ENCODE measurements around the gene GGCT.

GGCT gene

DNA sequence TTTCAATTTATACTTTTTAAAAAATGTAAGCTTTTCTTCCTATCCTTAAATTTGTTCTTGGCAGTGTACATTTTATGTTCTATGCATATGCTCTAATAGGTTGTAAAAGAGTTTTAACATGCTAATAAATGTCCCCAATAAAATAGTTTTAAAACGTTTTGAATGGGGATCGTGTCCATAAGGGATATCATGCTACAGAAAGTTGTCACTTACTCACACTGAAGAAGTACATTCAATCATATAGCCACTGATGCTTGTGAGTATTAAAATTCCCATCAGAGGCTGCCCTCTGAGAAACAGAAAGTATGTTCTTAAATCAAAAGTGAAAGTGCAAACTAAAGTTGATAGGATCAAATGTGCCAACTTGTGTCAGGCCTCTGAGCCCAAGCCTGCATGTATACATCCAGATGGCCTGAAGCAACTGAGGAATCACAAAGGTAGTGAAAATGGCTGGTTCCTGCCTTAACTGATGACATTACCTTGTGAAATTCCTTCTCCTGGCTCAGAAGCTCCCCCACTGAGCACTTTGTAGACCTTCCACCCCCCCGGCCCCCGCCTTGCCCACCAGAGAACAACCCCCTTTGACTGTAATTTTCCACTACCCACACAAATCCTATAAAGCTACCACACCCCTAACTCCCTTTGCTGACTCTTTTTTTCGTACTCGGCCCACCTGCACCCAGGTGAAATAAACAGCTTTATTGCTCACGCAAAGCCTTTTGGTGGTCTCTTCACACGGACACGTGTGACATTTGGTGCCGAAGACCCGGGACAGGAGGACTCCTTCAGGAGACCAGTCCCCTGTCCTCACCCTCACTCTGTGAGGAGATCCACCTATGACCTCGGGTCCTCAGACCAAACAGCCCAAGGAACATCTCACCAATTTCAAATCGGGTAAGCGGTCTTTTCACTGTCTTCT is 25.2 kb downstream of the GGCT start:
- in situ Hi-C loops (cut with HindIII; ENCODE audit: low sequenced_read_pairs), result no loop called here

DNA sequence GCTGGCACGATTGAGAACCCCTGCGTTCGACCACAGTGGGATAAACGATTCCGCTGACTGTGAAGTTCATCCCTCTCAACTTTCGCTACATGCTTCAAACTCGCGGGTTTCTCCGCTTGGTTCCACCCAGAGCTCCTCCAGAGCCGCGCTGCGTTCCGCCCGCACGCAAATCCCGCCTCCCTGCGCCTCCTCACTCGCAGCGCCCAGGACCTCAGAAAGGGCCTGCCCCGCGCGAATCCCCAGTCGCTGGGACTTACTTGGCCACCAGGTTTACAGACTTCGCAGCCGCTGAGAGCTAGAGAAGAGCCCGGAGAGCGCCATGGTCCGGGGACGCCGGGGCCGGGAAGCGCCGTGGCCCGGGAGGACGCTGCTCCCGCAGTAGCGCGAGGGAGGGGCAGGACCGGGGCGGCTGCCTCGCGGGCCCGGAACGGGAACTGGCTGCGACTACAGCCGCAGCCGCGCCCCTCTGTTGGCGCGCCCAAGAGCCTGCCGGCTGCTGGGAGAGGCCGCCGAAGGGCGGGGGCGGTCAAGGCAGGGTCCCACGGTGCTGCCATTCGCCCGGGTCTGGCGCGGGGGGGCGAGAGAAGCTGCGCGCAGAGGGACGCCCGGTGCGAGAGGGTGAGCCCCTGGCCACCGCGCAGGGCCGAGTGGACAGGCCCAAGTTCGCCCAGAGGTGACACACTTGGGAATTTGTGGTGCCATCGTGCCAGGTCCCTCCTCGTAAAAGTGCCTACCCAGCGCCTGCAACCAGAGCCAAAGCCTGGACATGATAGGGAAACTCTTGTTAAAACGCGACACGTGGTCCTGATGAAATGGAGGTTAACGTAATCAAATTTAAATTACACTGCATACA is 26.1 kb downstream of the GGCT start, which contains the start of gene NOD1:
NOD1 (minus strand) TSS at position 436 of the 853 bp plus-strand sequence. CDS start 21,863 bp downstream, outside the sequence.
- in situ Hi-C loops (cut with HindIII; ENCODE audit: low sequenced_read_pairs), result no loop called here

DNA sequence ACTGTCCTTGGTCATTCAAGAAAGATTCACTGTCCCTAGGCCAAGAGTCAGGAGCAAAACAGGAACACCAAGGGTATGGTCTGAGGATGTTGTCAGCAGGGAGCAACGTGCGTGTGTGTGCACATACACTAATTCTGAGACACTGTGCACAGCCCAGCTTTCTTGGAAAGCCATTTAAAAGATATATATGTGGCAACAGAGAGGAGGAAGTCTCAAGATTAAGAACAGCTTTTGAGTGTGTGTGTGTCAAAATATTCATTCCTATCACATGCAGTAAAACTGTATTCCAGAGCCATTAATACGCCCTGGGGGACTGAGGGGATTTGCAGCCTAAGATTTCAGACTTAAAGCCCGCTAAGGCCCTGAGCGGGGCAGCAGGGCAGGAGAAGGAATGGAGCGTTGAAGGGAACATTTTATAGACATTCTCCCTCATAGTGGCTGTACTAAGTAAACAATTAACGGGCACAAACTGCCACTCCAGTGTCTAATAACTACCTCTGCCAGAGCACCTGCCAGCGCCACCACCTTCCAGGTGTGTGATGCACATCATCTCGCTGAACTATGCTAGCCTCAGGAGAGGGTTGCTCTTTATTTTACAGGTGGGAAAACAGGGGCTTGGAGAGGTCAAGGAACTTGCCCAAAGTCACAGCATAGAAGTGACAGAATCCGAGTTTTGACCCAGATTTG is 28.0 kb downstream of the GGCT start:
- in situ Hi-C loops (cut with HindIII; ENCODE audit: low sequenced_read_pairs), result no loop called here

DNA sequence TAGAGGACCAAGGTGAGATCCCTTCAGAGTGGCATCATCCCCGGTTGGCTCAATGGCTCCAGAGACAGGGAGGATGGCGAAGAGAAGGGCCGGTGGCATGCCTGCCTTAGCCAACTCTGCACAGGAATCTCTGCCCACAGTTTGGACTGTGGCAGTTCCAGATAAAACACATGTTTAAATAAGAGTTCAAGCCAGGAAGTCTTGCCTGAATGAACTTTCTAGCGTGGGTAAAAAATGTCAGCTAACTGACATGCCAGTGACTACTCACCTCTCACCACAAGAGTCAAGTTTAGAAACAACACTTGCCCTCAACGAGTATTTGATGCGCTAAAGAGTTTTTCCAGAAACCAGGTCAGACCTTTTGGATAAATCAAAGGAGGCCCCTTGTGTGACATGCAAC is 29.0 kb downstream of the GGCT start:
- in situ Hi-C loops (cut with HindIII; ENCODE audit: low sequenced_read_pairs), result no loop called here

DNA sequence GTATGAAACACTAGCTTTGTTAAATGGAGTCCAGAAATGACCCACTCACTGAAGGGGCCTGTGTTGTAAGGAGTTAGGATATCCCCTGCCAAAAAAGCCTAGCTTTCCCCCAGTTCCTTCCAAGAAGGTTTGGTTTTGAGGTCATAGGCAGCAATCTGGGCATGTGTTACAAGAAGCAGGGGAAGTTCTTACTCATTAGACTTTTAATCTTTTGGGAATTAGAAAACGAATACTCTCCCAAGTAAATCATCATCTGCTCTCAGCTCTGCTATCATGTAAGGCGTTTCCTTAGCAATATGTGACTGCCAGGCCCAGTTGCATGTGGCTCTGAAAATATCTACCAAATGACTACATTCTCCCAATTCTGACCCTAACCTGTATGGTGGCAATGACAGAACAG is 29.7 kb downstream of the GGCT start:
- in situ Hi-C loops (cut with HindIII; ENCODE audit: low sequenced_read_pairs), result no loop called here

DNA sequence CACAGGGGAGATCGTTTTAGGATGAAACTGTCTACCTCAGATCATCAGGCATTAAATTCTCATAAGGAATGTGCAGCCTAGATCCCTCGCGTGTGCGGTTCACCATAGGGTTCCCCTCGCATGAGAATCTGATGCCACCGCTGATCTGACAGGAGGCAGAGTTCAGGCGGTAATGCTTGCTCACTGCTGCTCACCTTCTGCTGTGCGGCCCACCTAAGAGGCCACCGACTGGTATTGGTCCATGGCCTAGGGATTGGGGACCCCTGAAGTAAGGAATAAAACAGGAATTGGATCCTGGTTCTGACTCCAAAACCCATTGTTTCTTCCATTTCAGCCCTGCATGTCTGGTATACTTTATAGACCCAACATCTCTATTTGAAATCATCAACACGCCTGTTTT is 30.1 kb downstream of the GGCT start:
- in situ Hi-C loops (cut with HindIII; ENCODE audit: low sequenced_read_pairs), result no loop called here

DNA sequence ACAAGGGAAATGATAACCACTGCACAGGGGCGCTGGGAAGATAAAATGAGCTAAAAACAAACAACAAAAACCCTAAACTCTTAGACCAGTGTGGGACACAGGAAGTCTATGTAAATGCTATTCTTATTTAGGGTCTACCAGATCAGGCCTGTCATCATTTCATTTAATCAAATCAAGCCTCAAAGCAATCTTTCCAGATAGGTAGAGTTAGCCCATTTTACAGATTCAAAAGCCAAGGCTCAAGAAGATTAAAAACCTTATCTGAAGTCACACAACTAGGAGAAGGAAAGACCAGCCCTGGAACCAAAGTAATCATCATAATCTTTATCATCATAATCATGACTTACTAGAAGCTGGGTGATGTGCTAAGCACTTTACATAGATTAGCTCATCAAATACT is 30.7 kb downstream of the GGCT start:
- in situ Hi-C loops (cut with HindIII; ENCODE audit: low sequenced_read_pairs), result no loop called here

DNA sequence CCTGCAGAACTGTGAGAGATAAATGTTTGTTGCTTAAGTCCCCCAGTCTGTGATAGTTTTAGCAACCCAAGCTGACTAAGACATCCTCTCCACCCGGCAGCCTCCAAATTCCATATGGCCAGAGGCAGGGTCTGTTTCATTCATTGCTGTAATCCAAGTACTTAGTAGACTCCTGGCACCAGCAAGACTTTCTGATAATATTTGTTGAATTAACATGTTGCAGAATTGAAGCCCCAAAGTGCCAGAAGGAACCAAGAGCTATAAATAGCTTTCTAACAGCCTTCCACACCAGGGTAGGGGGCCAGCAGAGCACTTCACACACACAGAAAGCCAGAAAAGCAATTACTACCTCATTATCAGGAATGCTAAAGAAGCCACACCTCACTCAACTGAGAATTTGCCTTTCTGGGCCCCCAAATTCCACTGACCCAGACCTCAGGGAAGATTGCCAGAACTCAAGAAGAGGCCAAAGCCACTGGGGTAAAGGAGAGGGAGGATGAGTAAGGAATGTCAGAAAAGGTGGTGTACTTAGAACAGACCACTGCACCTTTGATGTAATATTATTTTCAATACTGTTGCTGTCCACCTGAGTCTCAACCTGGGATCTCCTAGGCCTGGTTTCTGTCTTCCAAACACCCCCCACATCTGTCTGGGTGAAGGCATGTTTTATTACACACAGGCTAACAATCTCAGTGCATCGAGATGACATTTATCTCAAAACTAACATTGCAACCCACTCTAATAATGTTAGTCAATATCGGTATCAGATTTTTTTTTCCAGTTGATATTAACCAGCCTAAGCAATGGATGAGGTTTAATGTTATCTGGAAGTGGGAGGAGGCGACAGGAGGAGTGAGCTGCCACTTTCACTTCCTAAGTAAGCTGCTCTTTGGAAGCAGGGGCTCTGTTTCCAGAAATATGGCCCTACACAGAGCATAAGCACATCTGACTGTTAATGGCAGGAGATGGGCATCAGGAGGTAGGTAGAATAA is 31.5 kb downstream of the GGCT start:
- in situ Hi-C loops (cut with HindIII; ENCODE audit: low sequenced_read_pairs), result no loop called here

DNA sequence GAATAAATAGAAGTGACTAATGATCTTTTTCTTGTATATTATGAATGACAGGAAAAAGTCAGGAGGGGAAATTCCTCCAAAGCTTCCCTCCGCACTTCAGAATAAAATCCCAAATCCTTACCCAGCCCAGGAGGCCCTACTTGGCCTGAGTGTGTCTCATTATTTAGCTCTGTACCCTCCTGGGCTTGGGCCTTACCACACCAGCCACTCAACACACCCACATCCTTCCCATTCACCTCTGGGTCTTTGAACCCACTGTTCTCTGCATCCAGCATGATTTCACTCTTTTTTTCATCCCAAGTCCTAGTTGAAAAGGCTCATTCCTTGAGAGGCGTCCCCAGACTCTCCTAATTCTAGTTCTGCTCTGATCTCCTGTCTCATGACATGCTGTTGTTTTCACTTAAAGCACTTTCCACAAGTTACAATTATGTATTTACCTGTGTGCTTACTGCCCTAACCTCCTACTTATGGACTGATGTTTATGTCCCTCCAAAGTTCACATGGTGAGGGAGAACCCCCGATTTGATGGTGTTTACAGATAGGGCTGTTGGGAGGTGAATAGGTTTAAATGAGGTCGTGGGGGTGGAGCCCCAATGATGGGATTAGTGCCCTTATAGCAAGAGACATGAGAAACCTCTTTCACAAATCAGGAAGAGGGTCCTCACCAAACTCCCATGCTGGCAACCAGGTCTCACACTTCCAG is 32.4 kb downstream of the GGCT start:
- in situ Hi-C loops (cut with HindIII; ENCODE audit: low sequenced_read_pairs), result no loop called here

DNA sequence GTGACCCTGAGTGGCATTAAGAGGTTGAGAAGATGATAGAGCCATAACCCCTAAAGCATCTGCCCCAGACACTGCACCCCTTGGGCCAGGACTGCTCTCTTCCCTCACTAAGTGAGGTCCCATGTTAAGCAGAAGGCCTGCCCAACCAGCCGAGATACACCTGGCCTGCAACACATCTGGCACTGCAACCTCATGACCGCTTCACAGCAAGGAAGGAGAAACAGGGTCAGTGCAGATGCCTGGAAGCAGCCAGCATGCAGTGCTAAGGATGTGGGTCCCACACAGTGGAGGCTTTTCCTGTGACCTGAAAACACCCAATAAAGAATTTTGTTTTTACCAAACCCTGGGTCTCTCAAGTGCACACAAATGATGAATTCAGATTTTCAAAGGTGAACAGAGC is 33.4 kb downstream of the GGCT start:
- in situ Hi-C loops (cut with HindIII; ENCODE audit: low sequenced_read_pairs), result no loop called here

DNA sequence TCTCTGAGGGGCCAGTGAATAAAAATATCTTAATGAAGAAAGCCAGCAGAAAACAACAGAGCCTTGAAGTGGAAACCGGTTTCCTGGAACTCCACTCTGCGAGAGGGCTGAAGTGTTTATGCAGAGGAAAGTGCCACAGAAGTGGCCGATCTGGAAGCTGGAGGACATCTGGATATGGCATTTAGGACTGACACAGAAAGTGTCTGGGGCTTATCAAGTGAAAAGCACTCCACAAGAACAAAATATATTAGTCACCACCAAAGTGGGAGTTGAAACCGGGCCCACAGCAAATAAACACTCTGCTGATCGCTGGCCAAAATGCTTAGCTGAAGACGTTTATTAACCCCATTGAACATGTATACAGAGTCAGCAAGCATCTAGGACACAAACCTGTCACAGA is 33.9 kb downstream of the GGCT start:
- in situ Hi-C loops (cut with HindIII; ENCODE audit: low sequenced_read_pairs), result no loop called here

DNA sequence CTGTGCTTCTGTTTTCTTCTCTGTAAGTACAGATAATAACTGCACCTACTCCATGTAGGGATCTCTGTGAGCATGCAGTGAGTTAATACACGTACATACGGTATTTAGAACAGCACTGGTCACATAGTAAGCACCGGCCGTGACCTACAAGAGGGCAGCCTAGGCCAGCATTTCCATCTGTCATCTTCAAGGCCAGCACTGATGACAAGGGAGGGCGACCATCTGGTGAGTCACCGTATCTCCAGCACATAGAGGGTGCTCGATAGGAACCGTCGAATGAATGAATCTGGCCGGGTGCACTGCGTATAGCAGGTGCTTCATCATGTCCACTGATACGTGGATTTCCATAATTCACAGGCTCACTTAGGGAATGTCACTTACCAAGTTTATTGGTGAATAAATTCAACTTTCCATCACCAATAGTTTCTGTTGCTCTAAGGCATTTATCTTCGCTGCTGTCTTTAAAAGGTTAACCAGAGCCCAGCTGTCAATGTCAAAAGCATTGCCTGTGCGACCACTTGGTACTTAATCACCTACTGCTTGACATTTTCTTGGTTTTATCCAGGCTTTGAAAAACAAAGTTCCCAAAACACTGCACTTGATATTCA is 34.4 kb downstream of the GGCT start:
- in situ Hi-C loops (cut with HindIII; ENCODE audit: low sequenced_read_pairs), result no loop called here

DNA sequence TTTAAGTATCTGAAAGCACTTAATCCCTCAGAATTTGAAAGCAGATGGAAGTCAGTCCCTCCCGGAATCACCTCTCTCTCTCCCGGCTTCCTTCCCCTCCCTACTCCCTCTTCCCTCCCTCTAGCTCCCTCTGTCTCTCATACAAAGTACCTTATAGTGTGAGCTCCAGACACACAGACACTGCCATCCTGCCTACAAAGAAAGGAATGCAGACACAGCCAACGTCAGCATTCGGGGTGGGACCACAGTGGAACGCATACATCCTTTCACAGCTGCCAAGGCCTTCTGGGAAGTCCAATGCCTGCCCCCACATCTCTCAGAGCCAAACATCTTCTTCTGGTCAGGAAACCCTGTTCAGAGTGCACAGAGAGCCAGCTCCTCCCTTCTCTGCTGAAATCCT is 35.3 kb downstream of the GGCT start:
- in situ Hi-C loops (cut with HindIII; ENCODE audit: low sequenced_read_pairs), result no loop called here

DNA sequence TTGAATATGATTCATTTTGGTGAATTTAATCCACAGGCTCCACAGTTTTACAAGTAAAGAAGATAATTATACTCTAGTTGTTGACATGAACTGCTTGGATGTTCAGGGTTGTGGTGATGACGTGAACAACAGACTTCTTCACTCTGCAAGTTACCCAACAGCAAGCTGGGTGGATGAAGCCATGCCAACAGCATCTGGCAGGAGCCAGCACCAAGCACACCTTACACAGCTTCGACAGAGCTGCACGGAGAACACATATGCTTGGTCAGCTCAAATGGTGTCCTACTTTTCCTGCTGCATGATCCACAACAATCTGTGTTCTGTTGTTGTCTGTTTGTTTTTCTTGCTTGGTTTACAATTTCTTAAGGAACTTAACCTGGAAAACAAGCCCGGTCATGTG is 35.8 kb downstream of the GGCT start:
- in situ Hi-C loops (cut with HindIII; ENCODE audit: low sequenced_read_pairs), result no loop called here

DNA sequence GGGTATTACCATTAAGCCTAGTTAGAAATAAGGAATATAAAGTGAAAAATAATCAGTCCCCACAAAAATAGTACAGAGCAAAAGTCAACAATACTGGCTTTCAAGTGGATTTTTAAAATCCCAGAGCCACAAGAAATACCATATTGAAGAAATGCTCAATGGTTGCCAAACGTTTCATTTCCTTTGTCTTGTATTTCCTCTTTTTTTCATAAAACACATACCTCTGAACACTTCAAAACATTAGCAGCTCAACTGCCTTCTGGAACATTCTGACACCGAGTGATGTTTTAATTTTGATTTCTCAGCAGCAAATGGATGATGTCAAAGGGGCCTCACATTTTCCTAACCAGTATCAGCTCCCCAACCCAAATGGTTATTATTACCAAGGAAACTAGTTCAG is 36.6 kb downstream of the GGCT start:
- in situ Hi-C loops (cut with HindIII; ENCODE audit: low sequenced_read_pairs), result no loop called here

DNA sequence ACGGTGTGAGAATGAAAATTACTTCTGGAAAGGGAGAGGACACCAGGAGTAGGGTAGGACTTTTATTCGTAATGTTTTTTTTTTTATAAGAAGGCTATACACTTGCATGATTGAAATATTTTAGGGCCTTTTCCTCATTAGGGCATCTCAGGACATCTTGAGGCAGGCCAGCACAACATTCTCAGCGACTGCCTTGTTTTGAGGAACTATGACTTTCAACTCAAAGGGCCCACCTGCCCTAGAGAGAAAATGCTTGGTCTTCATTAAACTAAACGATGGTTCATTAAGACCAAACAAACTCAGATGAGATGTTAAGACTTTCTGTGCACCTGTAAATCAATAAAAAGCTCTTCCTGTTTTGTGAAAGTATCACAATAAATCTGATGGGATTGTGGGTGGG is 37.4 kb downstream of the GGCT start:
- in situ Hi-C loops (cut with HindIII; ENCODE audit: low sequenced_read_pairs), result no loop called here

DNA sequence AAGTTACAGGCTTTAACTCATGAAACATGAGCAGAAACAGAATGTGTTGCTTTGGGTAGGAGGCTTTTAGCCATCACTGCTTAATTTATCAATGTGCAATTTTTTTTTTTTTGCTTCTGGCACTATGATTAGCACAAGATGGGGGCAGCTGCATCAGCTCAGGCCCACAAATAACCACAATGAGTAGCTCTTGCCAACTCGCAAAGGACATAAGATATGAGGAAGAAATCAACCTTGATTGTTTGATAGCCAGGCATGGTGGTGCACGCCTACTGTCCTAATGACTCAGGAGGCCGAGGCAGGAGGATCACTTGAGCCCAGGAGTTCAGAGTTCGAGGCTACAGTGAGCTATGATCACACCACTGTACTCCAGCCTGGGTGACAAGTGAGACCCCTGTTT is 38.4 kb downstream of the GGCT start:
- in situ Hi-C loops (cut with HindIII; ENCODE audit: low sequenced_read_pairs), result no loop called here

DNA sequence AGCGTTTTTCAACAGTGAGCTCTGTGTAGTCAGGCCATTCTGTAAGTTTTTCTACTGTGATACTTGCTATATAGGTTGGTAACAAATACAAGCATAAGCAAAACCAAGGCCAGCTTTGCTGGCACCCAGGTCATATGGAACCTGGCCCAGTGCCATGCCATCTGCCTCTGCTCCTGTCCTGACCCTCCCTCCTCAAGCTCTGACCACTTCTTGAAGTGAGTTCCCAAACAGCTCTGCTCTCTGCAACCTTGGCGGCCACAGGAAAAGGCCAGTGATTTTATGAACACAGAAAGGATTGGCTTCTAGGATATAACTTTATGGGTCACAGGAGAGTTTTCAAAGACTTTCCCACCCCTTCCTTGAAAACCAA is 38.8 kb downstream of the GGCT start:
- in situ Hi-C loops (cut with HindIII; ENCODE audit: low sequenced_read_pairs), result no loop called here
